ENCODE measurements around the gene BRINP2. TPM values are rescaled to one million over a fixed set of nuclear protein-coding genes. Genes with fewer than 3 reads are reported as not detected.

BRINP2 gene
- total and polyA plus RNA-seq, 9 donors, result 0.07 to 0.98 (median 0.40) TPM

GRCh38 chr1:177270863-177271262, 100.1 kb downstream of the BRINP2 start:
- Histone ChIP-seq H3K27me3 (ENCODE audit: control insufficient read depth, insufficient read depth, low read length) (peaks cover 1% of the 10 kb centered on the region), H3K4me1 (ENCODE audit: control insufficient read depth, insufficient read depth, low read length) (peaks cover 27% of the 10 kb centered on the region), H3K4me3 (ENCODE audit: low read length) (no peak overlapping the region), H3K27ac (ENCODE audit: low read length) (no peak overlapping the region), H3K36me3 (ENCODE audit: control insufficient read depth, insufficient read depth, low read length) (no peaks in the 10 kb centered on the region), H3K9me3 (replicated peaks; ENCODE audit: control insufficient read depth, low read depth, low read length) (no peaks in the 10 kb centered on the region)
- WGBS (ENCODE audit: insufficient coverage), result no CpG with 5 or more reads among the region's 1 CpG
- DNase-seq, result no peak

GRCh38 chr1:177273141-177273540, 102.4 kb downstream of the BRINP2 start:
- Histone ChIP-seq H3K4me3 (ENCODE audit: low read length) (no peak overlapping the region), H3K27me3 (ENCODE audit: control insufficient read depth, insufficient read depth, low read length) (peaks cover 2% of the 10 kb centered on the region), H3K36me3 (ENCODE audit: control insufficient read depth, insufficient read depth, low read length) (no peaks in the 10 kb centered on the region), H3K9me3 (replicated peaks; ENCODE audit: control insufficient read depth, low read depth, low read length) (no peaks in the 10 kb centered on the region), H3K27ac (ENCODE audit: low read length) (no peak overlapping the region), H3K4me1 (ENCODE audit: control insufficient read depth, insufficient read depth, low read length) (peaks cover 31% of the 10 kb centered on the region)
- DNase-seq, result peak; percentile 38
- WGBS (ENCODE audit: insufficient coverage), result no CpG with 5 or more reads among the region's 5 CpGs

- no peak overlapping the region for H3K27ac ChIP-seq (ENCODE audit: low read length)
- DNase-seq, result peak; percentile 91
- H3K9me3 ChIP-seq (replicated peaks; ENCODE audit: control insufficient read depth, low read depth, low read length), result no peaks in the 10 kb centered on the region
- H3K36me3 ChIP-seq (ENCODE audit: control insufficient read depth, insufficient read depth, low read length), result no peaks in the 10 kb centered on the region
- H3K4me3 ChIP-seq (ENCODE audit: low read length), result no peak overlapping the region
- peaks cover 31% of the 10 kb centered on the region for H3K4me1 ChIP-seq (ENCODE audit: control insufficient read depth, insufficient read depth, low read length)
- H3K27me3 ChIP-seq (ENCODE audit: control insufficient read depth, insufficient read depth, low read length), result peaks cover 2% of the 10 kb centered on the region
- 3% methylated on average over 5 of the region's 5 CpGs for WGBS (ENCODE audit: insufficient coverage)
Observed at GRCh38 chr1:177274687-177275211, 104.0 kb downstream of the BRINP2 start.

- peaks cover 2% of the 10 kb centered on the region for H3K27me3 ChIP-seq (ENCODE audit: control insufficient read depth, insufficient read depth, low read length)
- no peak overlapping the region for H3K27ac ChIP-seq (ENCODE audit: low read length)
- 29% methylated on average over 1 of the region's 1 CpG for WGBS (ENCODE audit: insufficient coverage)
Observed at GRCh38 chr1:177275736-177276135, 105.0 kb downstream of the BRINP2 start.

GRCh38 chr1:177278626-177279390, 108.0 kb downstream of the BRINP2 start:
- H3K27ac ChIP-seq (ENCODE audit: low read length), result no peak overlapping the region
- H3K4me3 ChIP-seq (ENCODE audit: low read length), result no peak overlapping the region
- peaks cover 23% of the 10 kb centered on the region for H3K4me1 ChIP-seq (ENCODE audit: control insufficient read depth, insufficient read depth, low read length)
- no peaks in the 10 kb centered on the region for H3K9me3 ChIP-seq (replicated peaks; ENCODE audit: control insufficient read depth, low read depth, low read length)
- DNase-seq, result no peak
- WGBS (ENCODE audit: insufficient coverage), result 93% methylated on average over 8 of the region's 10 CpGs
- H3K36me3 ChIP-seq (ENCODE audit: control insufficient read depth, insufficient read depth, low read length), result no peaks in the 10 kb centered on the region
- H3K27me3 ChIP-seq (ENCODE audit: control insufficient read depth, insufficient read depth, low read length), result peaks cover 2% of the 10 kb centered on the region

More at GRCh38 chr1:177275736-177276135, 105.0 kb downstream of the BRINP2 start:
- Histone ChIP-seq H3K4me1 (ENCODE audit: control insufficient read depth, insufficient read depth, low read length) (peaks cover 31% of the 10 kb centered on the region), H3K36me3 (ENCODE audit: control insufficient read depth, insufficient read depth, low read length) (no peaks in the 10 kb centered on the region), H3K4me3 (ENCODE audit: low read length) (no peak overlapping the region), H3K9me3 (replicated peaks; ENCODE audit: control insufficient read depth, low read depth, low read length) (no peaks in the 10 kb centered on the region)
- no peak for DNase-seq

GRCh38 chr1:177281901-177282300, 111.1 kb downstream of the BRINP2 start:
- no peaks in the 10 kb centered on the region for H3K4me1 ChIP-seq (ENCODE audit: control insufficient read depth, insufficient read depth, low read length)
- no CpG with 5 or more reads among the region's 5 CpGs for WGBS (ENCODE audit: insufficient coverage)
- H3K4me3 ChIP-seq (ENCODE audit: low read length), result no peak overlapping the region
- H3K27ac ChIP-seq (ENCODE audit: low read length), result no peak overlapping the region
- H3K9me3 ChIP-seq (replicated peaks; ENCODE audit: control insufficient read depth, low read depth, low read length), result no peaks in the 10 kb centered on the region
- no peak for DNase-seq
- H3K36me3 ChIP-seq (ENCODE audit: control insufficient read depth, insufficient read depth, low read length), result no peaks in the 10 kb centered on the region
- H3K27me3 ChIP-seq (ENCODE audit: control insufficient read depth, insufficient read depth, low read length), result no peaks in the 10 kb centered on the region

GRCh38 chr1:177282976-177283375, 112.2 kb downstream of the BRINP2 start:
- WGBS (ENCODE audit: insufficient coverage), result no CpG with 5 or more reads among the region's 1 CpG
- no peak overlapping the region for H3K4me3 ChIP-seq (ENCODE audit: low read length)
- H3K36me3 ChIP-seq (ENCODE audit: control insufficient read depth, insufficient read depth, low read length), result no peaks in the 10 kb centered on the region
- H3K27ac ChIP-seq (ENCODE audit: low read length), result no peak overlapping the region
- no peaks in the 10 kb centered on the region for H3K27me3 ChIP-seq (ENCODE audit: control insufficient read depth, insufficient read depth, low read length)
- no peaks in the 10 kb centered on the region for H3K4me1 ChIP-seq (ENCODE audit: control insufficient read depth, insufficient read depth, low read length)
- DNase-seq, result no peak
- no peaks in the 10 kb centered on the region for H3K9me3 ChIP-seq (replicated peaks; ENCODE audit: control insufficient read depth, low read depth, low read length)

- DNase-seq, result no peak
Observed at GRCh38 chr1:177283380-177283779, 112.6 kb downstream of the BRINP2 start.

GRCh38 chr1:177286396-177286795, 115.6 kb downstream of the BRINP2 start:
- Histone ChIP-seq H3K9me3 (replicated peaks; ENCODE audit: control insufficient read depth, low read depth, low read length) (no peaks in the 10 kb centered on the region), H3K4me1 (ENCODE audit: control insufficient read depth, insufficient read depth, low read length) (no peaks in the 10 kb centered on the region), H3K27ac (ENCODE audit: low read length) (no peak overlapping the region), H3K4me3 (ENCODE audit: low read length) (no peak overlapping the region), H3K36me3 (ENCODE audit: control insufficient read depth, insufficient read depth, low read length) (no peaks in the 10 kb centered on the region), H3K27me3 (ENCODE audit: control insufficient read depth, insufficient read depth, low read length) (no peaks in the 10 kb centered on the region)
- peak; percentile 40 for DNase-seq
- WGBS (ENCODE audit: insufficient coverage), result no CpG with 5 or more reads among the region's 3 CpGs

More at GRCh38 chr1:177283380-177283779, 112.6 kb downstream of the BRINP2 start:
- Histone ChIP-seq H3K4me1 (ENCODE audit: control insufficient read depth, insufficient read depth, low read length) (no peaks in the 10 kb centered on the region), H3K27ac (ENCODE audit: low read length) (no peak overlapping the region), H3K36me3 (ENCODE audit: control insufficient read depth, insufficient read depth, low read length) (no peaks in the 10 kb centered on the region), H3K27me3 (ENCODE audit: control insufficient read depth, insufficient read depth, low read length) (no peaks in the 10 kb centered on the region), H3K4me3 (ENCODE audit: low read length) (no peak overlapping the region), H3K9me3 (replicated peaks; ENCODE audit: control insufficient read depth, low read depth, low read length) (no peaks in the 10 kb centered on the region)
- WGBS (ENCODE audit: insufficient coverage), result 90% methylated on average over 2 of the region's 2 CpGs

- Histone ChIP-seq H3K4me3 (ENCODE audit: low read length) (no peak overlapping the region), H3K36me3 (ENCODE audit: control insufficient read depth, insufficient read depth, low read length) (no peaks in the 10 kb centered on the region), H3K9me3 (replicated peaks; ENCODE audit: control insufficient read depth, low read depth, low read length) (no peaks in the 10 kb centered on the region), H3K27me3 (ENCODE audit: control insufficient read depth, insufficient read depth, low read length) (no peaks in the 10 kb centered on the region), H3K4me1 (ENCODE audit: control insufficient read depth, insufficient read depth, low read length) (no peaks in the 10 kb centered on the region), H3K27ac (ENCODE audit: low read length) (no peak overlapping the region)
- peak; percentile 97 for DNase-seq
Observed at GRCh38 chr1:177287270-177287669, 116.5 kb downstream of the BRINP2 start.

All from muscle of leg (tissue), 11 donors.